AG08395 (cell line): ENCODE measurements around the gene ODF2.
A peak's percentile ranks its signal among the peaks of the same experiment; 100 is the strongest.
"Not testable (repeated sequence)": the region's sequence is repeated elsewhere in the genome, so short reads cannot be mapped to it uniquely, and the experiment has no call there.

Source experiments
- DNase-seq: peaks from one replicate; pipeline ENCODE4 v3.0.0; 2012; ENCODE audit warnings: mixed read lengths, low spot score

Gene ODF2

DNA sequence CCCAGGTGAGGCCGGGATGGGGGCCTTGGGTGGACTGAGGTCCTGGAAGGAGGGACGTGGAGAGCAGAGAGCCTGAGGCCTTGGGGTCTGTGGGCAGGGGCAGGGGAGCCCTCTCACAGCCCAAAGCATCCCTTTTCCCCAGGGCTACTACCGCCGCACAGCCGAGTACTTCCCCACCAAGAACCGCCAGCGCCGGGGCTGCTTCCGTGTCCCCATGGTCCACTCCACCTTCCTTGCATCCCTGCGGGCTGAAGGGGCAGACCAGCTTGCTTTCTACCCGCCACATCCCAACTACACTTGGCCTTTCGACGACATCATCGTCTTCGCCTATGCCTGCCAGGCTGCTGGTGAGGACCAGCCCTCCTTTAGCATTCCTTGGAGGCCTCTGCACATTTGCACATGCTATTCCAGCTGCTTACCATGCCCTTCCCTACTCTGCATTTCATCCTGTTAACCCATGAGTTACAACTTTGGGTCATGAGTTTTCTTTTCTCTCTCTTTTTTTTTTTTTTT lies 31.5 kb upstream of the ODF2 start:
- no peak for DNase-seq

DNA sequence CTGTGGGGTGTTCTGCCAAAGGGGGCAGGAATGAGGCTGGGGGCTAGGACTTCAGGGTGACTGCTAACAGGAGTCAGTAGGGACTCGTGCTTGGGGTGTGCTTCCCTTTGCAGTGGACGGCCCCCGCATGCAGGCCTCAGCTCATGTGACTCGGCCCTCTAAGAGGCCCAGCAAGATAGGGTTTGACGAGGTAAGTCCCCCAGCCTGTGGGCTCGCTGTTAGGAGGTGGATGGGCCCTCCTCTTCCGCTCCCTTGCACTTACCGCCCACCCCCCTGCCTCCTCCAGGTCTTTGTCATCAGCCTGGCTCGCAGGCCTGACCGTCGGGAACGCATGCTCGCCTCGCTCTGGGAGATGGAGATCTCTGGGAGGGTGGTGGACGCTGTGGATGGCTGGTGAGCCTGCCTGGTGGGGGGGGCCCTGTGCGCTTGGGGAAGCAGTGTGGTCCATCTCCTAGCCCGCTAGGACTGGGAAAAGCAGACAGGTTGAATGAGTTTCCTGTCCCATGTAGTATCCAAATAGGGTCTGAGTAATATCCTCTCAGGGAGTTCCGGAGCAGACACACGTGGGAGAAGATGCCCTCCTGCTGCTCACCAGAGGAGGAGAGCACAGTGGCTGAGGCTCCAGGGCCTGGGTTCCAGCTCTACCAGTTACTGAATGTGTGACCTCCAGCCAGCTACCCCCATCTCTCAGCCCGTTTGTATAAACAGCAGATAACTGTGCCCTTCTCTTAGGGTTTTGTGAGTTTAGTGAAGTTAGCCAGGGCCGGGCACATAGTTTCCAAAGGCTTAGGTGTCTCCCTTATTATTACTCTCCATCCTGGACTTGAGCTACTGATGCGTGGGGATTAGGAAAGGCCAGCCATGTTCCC lies 26.9 kb upstream of the ODF2 start:
- DNase-seq: no peak

DNA sequence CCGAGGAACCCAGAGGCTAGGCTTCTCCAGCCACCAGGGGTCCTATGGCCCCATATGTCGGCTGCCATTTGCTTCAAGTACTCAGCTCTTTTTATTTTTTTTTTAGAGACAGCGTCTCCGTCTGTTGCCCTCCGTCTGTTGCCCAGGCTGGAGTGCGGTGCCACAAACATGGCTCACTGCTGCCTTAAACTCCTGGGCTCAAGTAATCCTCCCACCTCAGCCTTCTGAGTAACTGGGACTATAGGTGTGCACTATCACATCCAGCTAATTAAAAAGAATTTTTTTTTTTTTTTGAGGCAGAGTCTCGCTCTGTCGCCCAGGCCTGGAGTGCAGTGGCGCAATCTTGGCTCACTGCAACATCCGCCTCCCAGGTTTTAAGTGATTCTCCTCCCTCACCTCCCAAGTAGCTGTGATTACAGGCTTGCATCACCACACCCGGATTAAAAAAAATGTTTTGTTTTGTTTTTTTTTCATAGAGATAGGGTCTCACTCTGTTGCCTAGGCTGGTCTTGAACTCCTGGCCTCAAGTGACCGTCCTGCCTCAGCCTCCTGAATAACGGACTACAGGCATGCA lies 26.2 kb upstream of the ODF2 start:
- DNase-seq: no peak

DNA sequence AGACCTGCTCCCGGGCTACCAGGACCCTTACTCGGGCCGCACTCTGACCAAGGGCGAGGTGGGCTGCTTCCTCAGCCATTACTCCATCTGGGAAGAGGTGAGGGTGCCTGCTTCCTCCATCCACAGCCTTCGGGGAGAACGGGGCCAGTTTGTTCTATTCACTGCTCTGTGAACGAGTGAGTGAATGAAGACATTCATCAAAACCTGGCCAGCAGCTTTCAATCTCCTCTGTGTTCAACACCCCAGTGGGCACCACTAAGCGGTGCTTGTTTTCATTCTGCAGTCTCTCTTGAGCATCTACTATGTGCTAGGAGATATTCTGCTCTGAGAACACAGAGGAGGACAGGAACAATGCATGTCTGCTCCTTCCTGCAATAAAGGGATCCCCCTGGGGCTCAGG lies 24.6 kb upstream of the ODF2 start:
- no peak for DNase-seq

DNA sequence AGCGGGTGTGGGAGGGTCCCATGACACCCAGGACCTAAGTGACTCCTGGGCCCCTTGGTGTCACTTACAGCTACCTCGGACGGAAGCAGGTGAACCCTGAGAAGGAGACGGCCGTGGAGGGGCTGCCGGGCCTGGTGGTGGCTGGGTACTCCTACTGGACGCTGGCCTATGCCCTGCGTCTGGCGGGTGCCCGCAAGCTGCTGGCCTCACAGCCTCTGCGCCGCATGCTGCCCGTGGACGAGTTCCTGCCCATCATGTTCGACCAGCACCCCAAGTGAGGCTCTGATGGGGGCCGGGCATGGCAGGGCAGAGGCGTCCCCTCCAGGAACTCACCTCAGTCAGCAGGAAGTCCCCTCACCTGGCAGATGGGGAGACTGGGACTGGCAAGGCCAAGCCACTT lies 21.5 kb upstream of the ODF2 start:
- DNase-seq: no peak

DNA sequence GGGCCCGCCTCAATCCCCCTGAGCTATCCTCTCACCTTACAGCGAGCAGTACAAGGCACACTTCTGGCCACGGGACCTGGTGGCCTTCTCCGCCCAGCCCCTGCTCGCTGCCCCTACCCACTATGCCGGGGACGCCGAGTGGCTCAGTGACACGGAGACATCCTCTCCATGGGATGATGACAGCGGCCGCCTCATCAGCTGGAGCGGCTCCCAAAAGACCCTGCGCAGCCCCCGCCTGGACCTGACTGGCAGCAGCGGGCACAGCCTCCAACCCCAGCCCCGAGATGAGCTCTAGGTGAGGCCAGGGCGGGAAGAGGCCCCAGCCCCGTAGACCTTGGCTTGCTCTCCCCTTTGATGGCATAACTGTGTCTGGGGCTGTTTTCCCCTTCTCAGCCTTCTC lies 20.2 kb upstream of the ODF2 start:
- DNase-seq: no peak

DNA sequence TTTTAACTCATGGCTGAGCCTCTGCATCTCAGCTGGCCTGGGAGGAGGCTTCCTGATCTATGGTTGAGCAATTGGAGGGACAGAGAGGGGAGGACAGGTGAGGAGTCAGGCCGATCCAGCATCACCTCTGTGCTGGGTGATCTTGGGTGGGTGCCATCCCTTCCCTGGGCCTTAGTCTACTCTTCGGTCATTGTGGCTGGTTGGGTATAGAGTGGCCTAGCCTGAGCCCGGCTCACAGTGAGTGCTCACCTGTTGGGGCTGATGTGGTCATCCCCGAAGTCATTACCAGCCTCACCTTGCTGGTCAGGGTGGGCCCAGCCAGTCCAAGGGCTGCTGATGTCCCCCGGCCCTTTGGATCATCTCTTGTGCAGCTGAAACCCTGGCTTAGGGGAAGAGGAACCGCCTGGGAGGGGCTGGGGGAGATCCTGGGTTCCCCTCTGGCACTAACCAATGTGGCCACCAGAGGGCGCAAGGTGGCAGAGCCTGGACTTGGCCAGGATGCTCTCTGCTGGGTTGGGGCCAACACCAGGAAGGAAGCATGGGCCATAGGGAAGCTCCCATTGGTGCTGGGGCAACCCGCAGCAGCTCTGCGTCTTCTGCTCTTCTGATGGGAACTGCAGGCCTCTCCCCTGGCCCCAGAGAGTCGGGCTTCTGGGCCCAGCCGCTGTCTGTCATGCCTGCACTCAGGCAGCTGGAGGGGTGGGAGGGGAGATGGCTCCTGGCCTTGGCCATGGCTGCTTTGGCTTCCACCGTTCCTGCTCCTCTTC lies 17.3 kb upstream of the ODF2 start:
- peak; percentile 82 for DNase-seq

DNA sequence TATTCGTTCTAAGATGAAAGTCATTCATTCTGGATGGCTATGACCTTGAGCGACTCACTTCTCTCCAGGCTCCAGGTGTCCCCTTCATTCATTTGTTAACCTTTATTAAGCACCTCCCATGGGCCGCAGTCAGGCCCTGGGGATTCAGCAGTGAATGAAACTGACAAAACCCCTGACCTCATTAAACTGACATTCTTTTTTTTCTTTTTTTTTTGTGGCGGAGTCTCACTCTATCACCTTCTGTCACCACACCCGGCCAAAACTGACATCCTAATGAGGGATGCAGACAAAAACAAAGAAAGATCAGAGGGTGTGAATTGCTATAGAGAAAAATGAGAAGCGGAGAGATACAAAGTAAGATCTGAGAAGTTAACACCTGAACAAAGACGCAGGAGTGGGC lies 16.5 kb upstream of the ODF2 start:
- DNase-seq: no peak

DNA sequence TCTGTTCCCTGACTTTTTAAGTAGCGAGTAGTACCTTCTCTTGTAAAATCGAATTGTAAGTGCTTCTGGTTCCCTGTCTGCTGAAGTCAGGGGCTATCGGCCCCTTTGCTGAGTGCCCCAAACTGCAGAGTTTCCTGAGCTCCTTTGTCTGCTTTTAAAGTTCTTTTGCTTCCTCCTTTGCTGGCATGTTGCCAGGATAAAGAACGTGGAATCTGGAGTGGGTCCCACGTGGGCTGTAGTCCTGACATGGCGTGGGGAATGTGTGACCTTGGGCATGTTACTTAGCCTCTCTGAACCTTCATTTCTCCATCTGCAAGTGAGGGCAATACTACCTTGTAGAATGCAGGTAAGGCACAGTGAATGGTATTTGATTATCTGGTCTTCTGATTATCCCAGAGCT lies 13.7 kb upstream of the ODF2 start:
- no peak for DNase-seq

DNA sequence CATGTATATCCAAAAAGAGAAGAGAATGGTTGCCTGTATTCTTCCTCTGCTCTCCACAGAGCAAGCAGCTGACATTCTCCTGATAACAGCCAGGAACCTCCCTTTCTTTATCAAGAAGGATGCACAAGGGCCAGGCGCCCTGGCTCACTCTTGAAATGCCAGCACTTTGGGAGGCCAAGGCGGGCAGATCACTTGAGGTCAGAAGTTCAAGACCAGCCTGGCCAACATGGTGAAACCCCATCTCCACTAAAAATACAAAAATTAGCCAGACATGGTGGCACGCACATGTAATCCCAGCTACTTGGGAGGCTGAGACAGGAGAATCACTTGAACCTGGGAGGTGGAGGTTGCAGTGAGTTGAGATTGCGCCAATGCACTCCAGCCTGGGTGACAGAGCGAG lies 9.3 kb upstream of the ODF2 start:
- DNase-seq: not testable (repeated sequence)

DNA sequence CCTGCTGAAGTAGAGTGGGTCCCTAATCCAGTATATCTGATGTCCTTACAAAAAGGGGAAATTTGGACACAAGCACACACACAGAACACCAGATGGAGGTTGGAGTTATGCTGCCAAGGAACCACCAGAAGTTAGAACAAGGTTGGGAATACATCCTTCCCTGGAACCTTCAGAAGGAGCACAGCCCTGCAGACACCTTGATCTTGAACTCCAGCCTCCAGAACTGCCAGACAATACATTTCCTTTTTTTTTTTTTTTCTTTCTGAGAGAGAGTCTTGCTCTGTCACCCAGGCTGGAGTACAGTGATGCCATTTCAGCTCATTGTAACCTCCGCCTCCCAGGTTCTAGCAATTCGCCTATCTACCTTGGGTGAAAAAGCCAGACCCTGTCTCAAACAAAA lies 7.1 kb upstream of the ODF2 start:
- no peak for DNase-seq

DNA sequence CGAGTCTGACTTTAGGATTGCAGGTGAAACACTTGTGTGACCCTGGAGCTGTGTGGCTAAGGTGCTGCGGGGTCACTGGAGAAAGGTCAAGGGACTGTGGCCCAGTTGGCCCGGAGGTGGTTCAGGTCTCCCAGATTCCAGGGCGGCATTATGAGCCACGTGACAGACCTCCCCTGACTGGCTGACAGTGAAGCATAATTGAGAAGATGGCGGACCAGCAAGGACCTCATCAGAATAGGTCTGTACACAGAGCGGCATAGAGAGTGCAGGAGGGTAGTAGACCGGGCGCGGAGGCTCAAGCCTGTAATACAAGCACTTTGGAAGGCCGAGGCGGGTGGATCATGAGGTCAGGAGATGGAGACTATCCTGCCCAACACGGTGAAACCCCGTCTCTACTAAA lies 815 bp upstream of the ODF2 start:
- no peak for DNase-seq

DNA sequence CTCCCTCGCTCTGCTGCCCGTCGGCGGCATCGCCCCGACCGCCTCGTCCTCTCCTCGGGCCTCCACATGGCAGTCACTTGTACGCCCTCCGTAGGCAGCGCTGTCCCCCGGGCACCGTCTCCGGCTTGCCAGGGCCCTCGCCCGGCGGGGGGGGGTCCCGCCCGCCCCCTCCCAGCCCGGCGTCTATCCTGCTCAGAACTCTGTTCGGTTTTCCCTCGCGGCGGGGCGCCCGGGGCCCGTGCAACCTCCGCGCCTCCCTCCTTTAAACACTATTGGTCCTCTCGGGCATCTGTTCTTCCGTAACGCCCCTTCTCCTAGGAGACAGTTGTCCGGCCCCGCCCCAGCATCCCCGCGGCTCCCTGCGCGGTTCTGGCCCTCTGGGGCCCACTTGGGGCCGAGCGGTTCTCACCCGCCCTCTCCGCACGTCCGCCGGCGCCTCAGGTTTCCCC lies 831 bp downstream of the ODF2 start:
- peak; percentile 96 for DNase-seq

DNA sequence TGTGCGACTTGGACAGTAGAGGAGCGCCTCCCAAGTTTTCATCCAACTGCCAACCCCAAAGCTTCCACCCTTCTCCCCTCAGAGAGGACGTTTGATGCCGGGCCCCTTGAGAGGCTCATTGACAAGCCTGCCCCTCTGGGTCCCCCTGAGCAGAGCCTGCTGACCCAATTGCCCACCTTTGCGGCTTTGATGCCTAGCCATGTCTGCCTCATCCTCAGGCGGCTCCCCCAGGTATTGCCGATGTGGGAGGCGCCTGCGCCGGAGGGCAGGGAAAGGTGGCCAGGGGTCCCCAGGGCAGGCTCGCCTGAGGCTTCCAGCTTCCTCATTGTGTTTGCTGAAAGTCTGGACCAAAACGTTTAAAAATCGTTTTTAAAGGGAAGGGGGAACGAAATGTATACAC lies 1.4 kb downstream of the ODF2 start:
- DNase-seq: no peak

DNA sequence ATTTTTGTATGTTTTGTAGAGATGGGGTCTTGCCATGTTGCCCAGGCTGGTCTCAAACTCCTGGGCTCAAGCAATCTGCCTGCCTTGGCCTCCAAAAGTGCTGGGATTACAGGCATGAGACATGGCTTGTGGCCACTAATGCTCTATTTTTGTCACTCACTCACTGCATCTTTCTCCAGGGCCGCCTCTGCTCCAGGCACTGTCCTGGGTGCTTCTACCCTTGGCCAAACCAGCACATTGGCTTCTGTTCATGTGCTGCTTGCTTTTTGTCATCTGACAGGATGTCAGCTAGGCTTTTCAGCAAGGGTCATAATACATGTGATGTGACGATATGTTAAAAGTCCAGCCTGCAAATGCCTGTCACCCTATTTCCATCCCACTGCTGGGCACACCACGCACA lies 3.2 kb downstream of the ODF2 start:
- DNase-seq: no peak

DNA sequence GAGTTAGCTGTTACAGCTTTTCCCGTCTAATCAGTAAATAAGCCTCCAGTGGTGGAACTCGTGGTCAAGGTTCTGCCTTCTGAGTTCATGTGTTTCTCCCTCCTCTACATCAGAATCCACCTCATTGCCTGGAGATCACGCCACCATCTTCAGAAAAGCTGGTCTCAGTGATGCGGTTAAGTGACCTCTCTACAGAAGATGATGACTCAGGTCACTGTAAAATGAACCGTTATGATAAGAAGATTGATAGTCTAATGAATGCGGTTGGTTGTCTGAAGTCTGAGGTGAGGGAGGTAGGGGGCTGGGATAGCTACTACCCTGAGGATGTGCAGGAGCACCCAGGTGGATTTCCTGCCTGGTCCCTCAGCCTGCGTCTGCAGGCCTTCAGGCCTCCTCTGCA lies 13.3 kb downstream of the ODF2 start:
- no peak for DNase-seq

DNA sequence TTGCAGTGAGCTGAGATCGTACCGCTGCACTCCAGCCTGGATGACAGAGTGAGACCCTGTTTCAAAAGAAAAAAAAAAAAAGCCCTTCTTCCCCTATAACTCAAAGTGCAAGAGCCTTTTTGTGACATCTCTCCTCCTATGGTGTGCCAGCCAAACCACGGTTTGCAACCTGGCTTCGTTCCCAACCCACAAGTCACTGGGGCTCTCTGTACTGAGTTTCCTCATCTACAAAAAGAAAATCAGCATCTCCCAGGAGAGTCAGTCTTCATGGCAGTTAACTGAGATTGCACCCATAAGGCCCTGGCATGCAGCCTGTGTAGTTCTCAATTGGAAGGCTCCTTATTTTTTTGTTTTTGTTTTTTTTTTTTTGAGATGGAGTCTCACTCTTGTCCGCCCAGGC lies 14.8 kb downstream of the ODF2 start:
- DNase-seq: peak; percentile 70

DNA sequence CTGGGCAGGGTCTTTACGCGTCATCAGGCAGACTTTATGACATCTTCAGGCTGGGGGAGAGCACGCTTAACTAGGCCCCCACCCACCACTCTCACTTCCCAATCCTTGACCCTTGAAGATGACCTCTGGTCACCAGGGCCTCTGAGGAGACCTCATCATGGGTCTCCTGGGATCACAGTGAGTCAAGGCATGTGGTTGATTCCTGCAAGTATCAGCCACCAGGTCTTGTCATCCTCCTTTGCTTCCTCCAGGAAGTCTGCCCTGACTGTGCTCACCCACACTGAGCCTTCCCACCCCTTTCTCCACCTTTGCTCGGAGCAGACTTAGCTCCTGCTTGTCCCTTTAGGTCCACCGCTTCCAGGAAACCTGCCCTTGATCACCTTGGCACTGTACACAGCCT lies 17.3 kb downstream of the ODF2 start:
- DNase-seq: no peak

DNA sequence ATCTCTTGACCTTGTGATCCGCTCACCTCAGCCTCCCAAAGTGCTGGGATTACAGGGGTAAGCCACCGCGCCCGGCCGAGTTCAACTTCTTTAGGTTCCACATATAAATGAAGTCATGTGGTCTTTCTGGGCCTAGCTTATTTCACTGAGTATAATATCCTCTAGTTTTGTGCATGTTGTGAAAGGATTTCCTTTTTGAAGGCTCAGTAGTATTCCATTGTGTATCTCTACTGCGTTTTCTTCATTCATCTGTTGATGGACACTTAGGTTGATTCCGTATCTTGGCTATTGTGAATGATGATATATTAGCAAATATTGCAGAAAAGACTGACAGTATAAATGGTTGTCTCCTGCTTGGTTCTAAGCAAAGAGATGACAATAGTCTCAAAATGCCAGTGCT lies 20.1 kb downstream of the ODF2 start:
- DNase-seq: no peak

DNA sequence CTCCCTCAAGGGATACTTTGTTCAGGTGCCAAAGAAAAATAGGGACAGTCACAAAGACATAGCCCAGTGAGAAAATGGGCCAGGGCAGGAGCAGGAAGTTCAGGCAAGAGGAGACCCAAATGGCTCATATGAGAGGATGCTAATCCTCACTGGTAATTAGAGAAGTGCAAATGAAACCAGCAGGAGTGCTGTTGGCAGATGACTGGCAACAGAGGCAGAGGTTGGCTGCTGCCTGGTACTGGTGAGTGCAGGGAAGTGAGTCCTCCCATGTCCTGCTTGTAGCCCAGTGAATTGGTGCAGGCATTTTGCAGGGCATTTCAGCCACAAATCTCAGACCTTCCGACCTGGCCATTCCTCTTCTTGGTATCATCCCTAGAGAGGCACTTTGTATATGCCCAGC lies 23.5 kb downstream of the ODF2 start:
- no peak for DNase-seq

DNA sequence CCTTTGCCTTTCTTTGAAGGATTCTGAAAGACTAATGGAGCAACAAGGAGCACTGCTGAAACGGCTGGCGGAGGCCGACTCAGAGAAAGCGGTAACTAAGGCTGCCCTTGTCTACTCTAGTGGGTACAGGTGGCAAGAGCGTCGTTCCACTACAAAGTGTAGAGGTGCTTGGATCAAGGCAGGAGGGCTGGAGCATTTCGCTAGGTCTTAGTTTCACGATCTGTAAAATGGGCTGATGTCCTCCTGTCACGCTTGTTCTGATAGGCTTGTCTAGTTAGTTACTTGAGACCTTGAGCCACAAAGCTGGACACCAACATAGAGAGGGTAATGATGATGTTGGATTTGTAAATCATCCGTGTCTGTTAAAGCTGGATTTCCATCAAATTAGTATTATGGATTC lies 25.8 kb downstream of the ODF2 start:
- DNase-seq: no peak

DNA sequence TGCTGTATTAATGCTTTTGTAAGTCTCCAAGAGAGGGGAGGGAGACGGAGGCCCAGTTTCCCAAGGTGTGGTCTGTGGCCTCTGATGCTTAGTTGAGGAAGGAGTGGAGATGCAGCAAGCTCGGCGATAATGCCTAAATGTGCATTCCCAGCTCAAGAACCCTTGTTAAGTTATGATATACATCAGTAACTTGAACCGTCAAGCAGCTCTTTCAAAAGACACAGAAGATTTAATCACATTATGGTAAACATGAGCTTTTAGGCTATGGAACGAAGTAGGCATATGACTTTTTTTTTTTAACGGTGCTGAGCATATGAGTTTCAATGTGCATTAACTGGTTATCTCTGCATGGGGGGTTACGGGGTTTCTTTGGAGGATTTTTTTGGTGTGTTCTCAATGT lies 26.4 kb downstream of the ODF2 start:
- DNase-seq: no peak
